Astrocyte of the spinal cord (primary cell): ENCODE data around the gene FOSB.

ENCODE experiments used
- DNase-seq: peaks from one replicate; pipeline ENCODE4 v3.0.0; 2011; ENCODE audit warnings: low read depth, low spot score
- H3K4me3 ChIP-seq: 2 replicates; pipeline ENCODE4 v1.5.1; 2011; ENCODE audit warnings: low read depth, mild to moderate bottlenecking, low read length, moderate library complexity
- CTCF ChIP-seq: IDR thresholded peaks from 2 replicates; pipeline ENCODE4 v1.5.1; 2012; ENCODE audit warnings: low read depth, mild to moderate bottlenecking, low read length, inconsistent platforms
- in situ Hi-C: cut with HindIII; loops from 2 replicates; pipeline ENCODE4 v1.10.0; 2017; ENCODE audit warnings: low sequenced_read_pairs

The FOSB gene

DNA sequence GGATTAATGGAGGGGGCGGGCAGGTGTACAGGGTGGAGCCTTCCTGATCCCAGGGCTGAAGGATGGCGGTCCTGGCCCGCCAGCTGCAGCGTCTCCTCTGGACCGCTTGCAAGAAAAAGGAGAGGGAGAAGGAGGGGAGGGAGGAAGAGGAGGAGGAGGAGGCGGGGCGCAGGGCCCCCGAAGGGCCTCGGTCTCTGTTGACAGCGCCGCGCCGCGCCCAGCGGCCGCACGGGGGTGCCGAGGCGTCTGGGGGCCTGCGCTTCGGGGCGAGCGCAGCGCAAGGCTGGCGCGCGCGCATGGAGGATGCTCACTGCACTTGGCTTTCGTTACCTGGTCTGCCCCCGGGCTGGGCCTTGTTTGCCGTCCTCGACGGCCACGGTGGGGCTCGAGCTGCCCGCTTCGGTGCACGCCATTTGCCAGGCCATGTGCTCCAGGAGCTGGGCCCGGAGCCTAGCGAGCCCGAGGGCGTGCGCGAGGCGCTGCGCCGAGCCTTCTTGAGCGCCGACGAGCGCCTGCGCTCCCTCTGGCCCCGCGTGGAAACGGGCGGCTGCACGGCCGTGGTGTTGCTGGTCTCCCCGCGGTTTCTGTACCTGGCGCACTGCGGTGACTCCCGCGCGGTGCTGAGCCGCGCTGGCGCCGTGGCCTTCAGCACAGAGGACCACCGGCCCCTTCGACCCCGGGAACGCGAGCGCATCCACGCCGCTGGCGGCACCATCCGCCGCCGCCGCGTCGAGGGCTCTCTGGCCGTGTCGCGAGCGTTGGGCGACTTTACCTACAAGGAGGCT lies 30.8 kb downstream of the FOSB start, which contains the start of gene PPM1N:
PPM1N (plus strand) TSS at position 33 of the 785 bp plus-strand sequence; CDS start at position 63, 30 bp downstream.
- H3K4me3 ChIP-seq, result peak within 1 kb of the TSS; percentile 32
- in situ Hi-C loops, result no loop called here
- DNase-seq, result no peak
- TF ChIP-seq CTCF, result no peak

- DNase-seq, result no peak
- no peak overlapping the region for H3K4me3 ChIP-seq
- in situ Hi-C loops, result no loop called here
- TF ChIP-seq CTCF, result no peak
Measured at GRCh38 chr19:45499196-45500180, 31.7 kb downstream of the FOSB start.

DNA sequence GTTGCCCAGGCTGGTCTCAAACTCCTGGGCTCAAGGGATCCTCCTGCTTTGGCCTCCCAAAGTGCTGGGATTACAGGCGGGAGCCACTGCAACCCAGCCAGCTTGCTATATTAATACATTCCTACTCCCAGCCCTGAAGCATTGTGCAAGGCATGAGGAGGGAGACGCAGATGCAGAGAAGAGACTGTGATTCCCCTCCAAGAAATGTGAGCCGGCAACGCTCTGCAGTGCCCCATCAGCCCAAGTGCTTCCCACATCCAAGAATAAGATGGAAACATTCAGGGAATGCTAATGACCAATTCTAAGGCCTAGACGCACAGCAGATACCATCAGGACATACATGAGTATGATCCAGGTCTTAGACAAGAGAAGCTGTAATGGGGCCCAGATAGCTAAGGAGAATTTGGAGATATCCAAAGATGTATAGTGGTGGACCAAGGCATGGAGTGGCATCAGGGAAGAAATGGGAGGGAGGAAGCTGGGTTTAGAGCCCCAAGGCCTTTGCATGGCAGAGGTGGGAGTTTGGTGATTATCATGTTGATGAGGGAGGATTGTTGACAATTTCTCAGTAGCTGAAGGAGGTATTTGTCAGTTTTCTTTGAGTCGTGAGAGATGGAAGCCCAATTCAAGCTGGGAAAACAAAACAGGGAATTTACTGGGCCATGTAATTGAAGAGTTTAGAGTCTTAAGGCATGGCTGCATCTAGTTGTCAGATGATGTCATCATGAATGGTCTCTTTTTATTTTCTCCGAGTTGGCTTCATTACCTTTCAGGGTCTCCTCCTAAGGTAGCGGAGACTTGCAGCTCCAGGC lies 33.3 kb downstream of the FOSB start:
- no peak overlapping the region for H3K4me3 ChIP-seq
- in situ Hi-C loops, result no loop called here
- TF ChIP-seq CTCF, result no peak
- no peak for DNase-seq

DNA sequence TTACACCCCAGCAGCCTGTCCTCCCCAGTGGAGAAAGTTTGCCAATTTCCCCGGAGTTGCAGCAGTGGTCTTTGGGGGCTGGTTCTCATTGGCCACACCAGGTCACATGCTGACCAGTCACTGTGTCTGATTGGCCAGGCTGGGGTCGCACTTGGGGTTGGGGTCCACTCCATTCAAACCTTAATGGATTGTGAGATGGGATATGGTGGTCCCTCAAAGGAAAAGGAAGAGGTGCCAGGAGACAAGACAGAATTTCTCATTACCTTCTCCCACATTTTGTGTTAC lies 33.9 kb downstream of the FOSB start:
- TF ChIP-seq CTCF, result no peak

GRCh38 chr19:45502111-45502510 lies 34.3 kb downstream of the FOSB start:
- H3K4me3 ChIP-seq, result no peak overlapping the region
- in situ Hi-C loops, result no loop called here
- no peak for TF ChIP-seq CTCF
- DNase-seq, result no peak

More for the DNA sequence above, 33.9 kb downstream of the FOSB start:
- no peak overlapping the region for H3K4me3 ChIP-seq
- no peak for DNase-seq
- in situ Hi-C loops, result no loop called here

DNA sequence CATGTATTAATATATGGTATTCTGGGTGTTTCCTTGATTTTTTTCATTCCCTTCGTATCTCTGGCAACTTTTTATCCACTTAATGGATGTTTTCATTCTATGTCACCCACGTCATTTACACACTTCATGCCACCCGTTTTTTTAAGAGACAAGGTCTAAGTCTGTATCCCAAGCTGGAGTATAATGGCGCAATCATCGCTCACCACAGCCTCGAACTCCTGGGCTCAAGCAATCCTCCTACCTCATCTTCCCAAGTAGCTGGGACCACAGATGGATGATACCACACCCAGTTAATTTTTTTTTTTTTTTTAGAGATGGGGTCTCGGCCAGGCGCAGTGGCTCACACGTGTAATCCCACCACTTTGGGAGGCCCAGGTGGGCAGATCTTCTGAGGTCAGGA lies 36.1 kb downstream of the FOSB start:
- DNase-seq, result no peak
- no peak for TF ChIP-seq CTCF
- in situ Hi-C loops, result no loop called here

More for the DNA sequence above, 36.1 kb downstream of the FOSB start:
- H3K4me3 ChIP-seq, result no peak overlapping the region
